Measurements from ENCODE around the gene PCSK4. TPM values are rescaled to one million over a fixed set of nuclear protein-coding genes. Genes with fewer than 3 reads are reported as not detected.

Gene PCSK4
- total and polyA plus RNA-seq, 2 of the 13 experiments (the other 11 are each of a cell fraction or from before 2014, with no cell fraction given) = 2.0 to 2.7 TPM

DNA sequence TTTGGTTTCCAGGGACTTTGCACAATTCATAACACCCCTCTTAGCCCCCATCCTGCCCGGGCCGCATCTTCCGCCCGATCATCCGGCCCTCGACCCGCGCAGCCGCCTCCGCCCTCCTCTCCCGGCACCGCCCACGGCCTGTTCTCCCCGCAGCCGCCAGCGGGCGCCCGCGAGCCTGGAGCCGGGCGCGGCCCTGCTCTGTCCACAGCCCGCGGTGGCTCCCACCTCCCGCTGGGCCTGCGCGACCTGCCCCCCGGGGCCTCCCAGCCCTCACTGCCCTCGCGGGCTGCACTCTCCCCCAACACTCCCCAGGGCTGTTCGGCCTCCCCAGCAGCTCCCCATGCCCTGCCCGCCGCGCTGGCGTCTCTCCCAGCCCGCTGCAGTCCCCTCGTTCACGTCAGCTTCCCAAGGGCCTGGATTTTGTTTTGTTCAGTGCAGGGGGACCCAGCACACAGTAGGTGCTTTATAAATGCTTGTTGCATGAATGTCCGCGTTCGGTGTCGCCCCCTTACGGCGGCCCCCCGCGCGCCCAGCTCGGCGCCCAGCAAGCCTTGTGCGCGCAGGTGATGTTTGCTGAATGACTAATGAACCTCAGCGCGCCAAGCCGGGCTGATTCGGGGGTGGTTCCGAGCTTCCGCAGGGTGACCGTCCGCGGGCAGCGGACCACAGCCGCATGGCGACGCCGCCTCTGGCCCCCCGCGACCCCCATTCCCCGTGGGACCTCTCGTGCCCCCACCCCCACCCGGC lies 44.8 kb downstream of the PCSK4 start (continued):
- TF ChIP-seq, protein P1, sequence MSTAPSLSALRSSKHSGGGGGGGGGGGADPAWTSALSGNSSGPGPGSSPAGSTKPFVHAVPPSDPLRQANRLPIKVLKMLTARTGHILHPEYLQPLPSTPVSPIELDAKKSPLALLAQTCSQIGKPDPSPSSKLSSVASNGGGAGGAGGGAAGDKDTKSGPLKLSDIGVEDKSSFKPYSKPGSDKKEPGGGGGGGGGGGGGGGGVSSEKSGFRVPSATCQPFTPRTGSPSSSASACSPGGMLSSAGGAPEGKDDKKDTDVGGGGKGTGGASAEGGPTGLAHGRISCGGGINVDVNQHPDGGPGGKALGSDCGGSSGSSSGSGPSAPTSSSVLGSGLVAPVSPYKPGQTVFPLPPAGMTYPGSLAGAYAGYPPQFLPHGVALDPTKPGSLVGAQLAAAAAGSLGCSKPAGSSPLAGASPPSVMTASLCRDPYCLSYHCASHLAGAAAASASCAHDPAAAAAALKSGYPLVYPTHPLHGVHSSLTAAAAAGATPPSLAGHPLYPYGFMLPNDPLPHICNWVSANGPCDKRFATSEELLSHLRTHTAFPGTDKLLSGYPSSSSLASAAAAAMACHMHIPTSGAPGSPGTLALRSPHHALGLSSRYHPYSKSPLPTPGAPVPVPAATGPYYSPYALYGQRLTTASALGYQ (CRISPR knock-in tag; IDR thresholded peaks at IDR 0.05) = 0 out of 2 replicates have a peak, but pooled peaks have one; percentile 26
- TF ChIP-seq ARHGAP35 (CRISPR knock-in tag; IDR thresholded peaks at IDR 0.05; ENCODE audit: borderline replicate concordance) (no peak), ELF1 (CRISPR knock-in tag; IDR thresholded peaks at IDR 0.05) (no peak), ELF3 (CRISPR knock-in tag; IDR thresholded peaks at IDR 0.05) (peak; percentile 32; the same call in 1 of the 2 replicates), ZNF20 (CRISPR knock-in tag; IDR thresholded peaks at IDR 0.05) (no peak), BRCA1 (CRISPR knock-in tag; IDR thresholded peaks at IDR 0.05) (no peak), ZNF383 (CRISPR knock-in tag; IDR thresholded peaks at IDR 0.05; ENCODE audit: borderline replicate concordance) (no peak), RXRB (CRISPR knock-in tag; IDR thresholded peaks at IDR 0.05; ENCODE audit: borderline replicate concordance) (no peak), MXI1 (IDR thresholded peaks at IDR 0.05; ENCODE audit: borderline replicate concordance, low read depth, low read length) (no peak; the same call in 2 of the 3 replicates), ZNF782 (CRISPR knock-in tag; IDR thresholded peaks at IDR 0.05; ENCODE audit: borderline replicate concordance) (no peak), KAT7 (CRISPR knock-in tag; IDR thresholded peaks at IDR 0.05; ENCODE audit: borderline replicate concordance) (no peak), ZNF652 (CRISPR knock-in tag; IDR thresholded peaks at IDR 0.05; ENCODE audit: borderline replicate concordance, low read depth) (no peak), SRF (IDR thresholded peaks at IDR 0.05; ENCODE audit: low read depth, low read length) (no peak), RNF2 (conservative IDR thresholded peaks at IDR 0.05; ENCODE audit: low read depth) (peak; percentile 37; the same call in 1 of the 2 replicates), RBAK (CRISPR knock-in tag; IDR thresholded peaks at IDR 0.05) (no peak), ZNF451 (CRISPR knock-in tag; IDR thresholded peaks at IDR 0.05) (0 out of 2 replicates have a peak, but pooled peaks have one; percentile 62)
- TF ChIP-seq, protein P2, sequence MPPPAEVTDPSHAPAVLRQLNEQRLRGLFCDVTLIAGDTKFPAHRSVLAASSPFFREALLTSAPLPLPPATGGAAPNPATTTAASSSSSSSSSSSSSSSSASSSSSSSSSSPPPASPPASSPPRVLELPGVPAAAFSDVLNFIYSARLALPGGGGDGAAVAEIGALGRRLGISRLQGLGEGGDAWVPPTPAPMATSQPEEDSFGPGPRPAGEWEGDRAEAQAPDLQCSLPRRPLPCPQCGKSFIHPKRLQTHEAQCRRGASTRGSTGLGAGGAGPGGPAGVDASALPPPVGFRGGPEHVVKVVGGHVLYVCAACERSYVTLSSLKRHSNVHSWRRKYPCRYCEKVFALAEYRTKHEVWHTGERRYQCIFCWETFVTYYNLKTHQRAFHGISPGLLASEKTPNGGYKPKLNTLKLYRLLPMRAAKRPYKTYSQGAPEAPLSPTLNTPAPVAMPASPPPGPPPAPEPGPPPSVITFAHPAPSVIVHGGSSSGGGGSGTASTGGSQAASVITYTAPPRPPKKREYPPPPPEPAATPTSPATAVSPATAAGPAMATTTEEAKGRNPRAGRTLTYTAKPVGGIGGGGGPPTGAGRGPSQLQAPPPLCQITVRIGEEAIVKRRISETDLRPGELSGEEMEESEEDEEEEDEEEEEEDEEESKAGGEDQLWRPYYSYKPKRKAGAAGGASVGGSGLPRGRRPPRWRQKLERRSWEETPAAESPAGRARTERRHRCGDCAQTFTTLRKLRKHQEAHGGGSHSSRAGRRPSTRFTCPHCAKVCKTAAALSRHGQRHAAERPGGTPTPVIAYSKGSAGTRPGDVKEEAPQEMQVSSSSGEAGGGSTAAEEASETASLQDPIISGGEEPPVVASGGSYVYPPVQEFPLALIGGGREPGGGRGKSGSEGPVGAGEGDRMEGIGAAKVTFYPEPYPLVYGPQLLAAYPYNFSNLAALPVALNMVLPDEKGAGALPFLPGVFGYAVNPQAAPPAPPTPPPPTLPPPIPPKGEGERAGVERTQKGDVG (CRISPR knock-in tag; IDR thresholded peaks at IDR 0.05; ENCODE audit: borderline replicate concordance) = no peak
- TF ChIP-seq, protein P3, sequence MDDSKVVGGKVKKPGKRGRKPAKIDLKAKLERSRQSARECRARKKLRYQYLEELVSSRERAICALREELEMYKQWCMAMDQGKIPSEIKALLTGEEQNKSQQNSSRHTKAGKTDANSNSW (CRISPR knock-in tag; IDR thresholded peaks at IDR 0.05; ENCODE audit: borderline replicate concordance) = no peak

All from HepG2 (cell line).